GM10266 (cell line): ENCODE measurements around the gene GRIN1.

Experiments used
- DNase-seq: peaks from one replicate; pipeline ENCODE4 v3.0.0; 2012; ENCODE audit errors: extremely low spot score
- CTCF ChIP-seq: IDR thresholded peaks from 2 replicates; pipeline ENCODE4 v1.5.1; 2012; ENCODE audit warnings: mild to moderate bottlenecking, low read depth; ENCODE audit not compliant: control insufficient read depth, insufficient read depth; ENCODE audit errors: missing control alignments

Gene GRIN1

DNA sequence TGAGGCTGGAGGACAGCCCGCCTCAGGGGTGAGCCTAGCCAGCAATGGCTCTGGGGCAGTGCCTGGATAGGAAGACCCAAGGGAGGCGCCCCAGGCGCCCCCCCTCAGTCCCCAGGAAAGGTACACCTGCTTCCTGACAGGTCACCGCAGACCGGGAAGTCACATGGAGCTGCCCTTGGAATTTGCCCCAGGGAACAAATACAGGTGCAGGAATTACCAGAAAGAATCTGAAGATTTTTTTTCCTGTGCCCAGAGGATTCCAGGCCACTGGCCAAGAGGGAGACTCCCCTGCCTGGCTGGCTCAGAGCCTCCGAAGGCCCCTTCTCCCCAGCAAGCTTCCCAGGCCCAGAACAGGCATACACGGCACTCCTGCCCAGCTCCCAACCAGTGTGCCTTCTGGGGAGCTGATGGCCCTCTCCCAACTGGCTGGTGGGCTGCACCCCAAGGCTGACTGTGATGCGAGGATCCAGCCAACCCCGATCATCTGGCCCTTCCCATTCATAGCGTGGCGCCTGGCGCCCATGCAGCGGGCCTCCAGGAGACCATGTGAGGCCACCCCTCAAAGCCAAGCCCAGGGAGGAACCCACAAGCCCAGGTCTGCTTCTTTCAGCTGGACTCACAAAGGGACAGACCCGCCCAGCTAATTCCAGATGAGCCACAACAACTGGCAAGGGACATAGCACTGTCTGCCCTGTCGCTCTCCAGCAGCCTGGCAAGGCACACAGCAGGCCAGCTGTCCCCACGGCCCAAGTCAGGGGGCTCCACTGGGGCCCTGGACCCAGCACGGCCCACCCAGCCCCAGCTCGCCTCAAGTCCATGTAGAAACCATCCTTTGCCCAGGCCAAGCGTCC lies 59.3 kb downstream of the GRIN1 start:
- TF ChIP-seq CTCF, result no peak
- DNase-seq, result no peak

DNA sequence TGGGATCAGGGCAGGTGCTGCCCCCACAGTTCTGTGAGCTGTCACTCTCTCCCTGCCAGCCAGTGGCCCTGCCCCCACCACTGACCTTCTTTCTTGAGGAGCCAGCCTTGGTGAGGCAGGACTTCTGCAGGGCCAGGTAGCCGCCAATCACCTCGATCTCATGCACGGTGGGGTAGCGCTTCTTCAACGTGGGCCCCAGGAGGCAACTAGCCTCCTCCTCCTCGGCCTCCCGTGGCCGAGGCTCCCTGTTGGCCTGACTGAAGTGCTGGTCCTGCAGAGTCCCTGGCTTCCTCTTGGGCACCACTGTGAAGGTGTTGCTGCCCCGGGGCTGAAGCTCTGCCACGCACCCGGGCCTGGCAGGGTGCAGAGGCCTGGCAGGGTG lies 59.9 kb downstream of the GRIN1 start:
- no peak for DNase-seq
- no peak for TF ChIP-seq CTCF

DNA sequence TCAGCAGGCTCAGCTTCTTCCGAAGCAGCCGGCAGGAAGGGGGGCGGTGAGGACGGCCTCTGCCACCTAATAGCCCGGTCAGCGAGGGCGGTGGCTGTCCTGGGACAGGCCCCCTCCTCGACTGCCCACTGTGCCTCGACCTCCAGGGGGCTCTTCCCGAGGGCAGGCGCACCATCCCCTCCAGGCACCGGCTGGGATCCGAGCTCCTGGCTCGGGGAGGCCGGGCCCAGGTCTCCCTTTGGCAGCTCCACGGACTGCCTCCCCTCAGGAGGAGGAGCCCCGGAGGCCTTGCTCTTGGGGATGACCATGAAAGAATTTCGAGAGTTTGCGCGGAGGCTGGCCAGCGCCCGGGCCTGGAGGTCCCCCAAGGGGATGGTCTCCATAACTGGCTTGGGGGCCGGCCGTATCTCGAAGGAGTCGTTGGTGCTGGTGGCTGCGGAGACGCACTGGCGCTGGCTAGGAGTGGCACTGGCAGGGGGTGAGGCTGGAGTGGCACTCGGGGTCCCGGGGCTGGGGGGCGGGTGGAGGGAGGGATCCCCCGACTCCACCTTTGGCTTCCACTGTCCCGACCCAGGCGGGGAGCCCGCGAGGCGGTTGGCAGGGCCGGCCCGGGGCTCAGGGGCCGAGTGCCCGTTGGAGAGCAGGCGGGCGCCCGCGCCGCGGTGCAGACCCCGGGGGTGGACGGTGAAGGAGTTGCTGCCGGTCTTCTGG lies 60.6 kb downstream of the GRIN1 start:
- TF ChIP-seq CTCF, result no peak
- DNase-seq, result no peak

GRCh38 chr9:137200311-137201204 lies 61.6 kb downstream of the GRIN1 start, which contains the start of gene TPRN:
TSS of gene TPRN (minus strand) at chr9:137200741. CDS start at chr9:137200711, 30 bp downstream.
- DNase-seq, result peak; percentile 100
- TF ChIP-seq CTCF, result no peak

GRCh38 chr9:137201205-137201868 lies 62.4 kb downstream of the GRIN1 start:
- DNase-seq, result no peak
- no peak for TF ChIP-seq CTCF

- no peak for TF ChIP-seq CTCF
- no peak for DNase-seq
Measured at GRCh38 chr9:137202966-137203365, 64.0 kb downstream of the GRIN1 start.
